ENCODE data around the gene NPIPB2. TPM values are rescaled to one million over a fixed set of nuclear protein-coding genes. Genes with fewer than 3 reads are reported as not detected.

The NPIPB2 gene
- total RNA-seq, 1 donor from 2014 or later = 26.8 TPM

GRCh38 chr16:11884035-11884434, 57.8 kb downstream of the NPIPB2 start:
- no peaks in the 10 kb centered on the region for H3K4me1 Mint-ChIP-seq
- no peak overlapping the region for H3K4me3 Mint-ChIP-seq
- no peak for TF ChIP-seq CTCF (IDR thresholded peaks at IDR 0.05; ENCODE audit: unreplicated experiment)
- H3K27ac Mint-ChIP-seq = no peak overlapping the region
- no peaks in the 10 kb centered on the region for H3K9me3 Mint-ChIP-seq
- no peaks in the 10 kb centered on the region for H3K27me3 Mint-ChIP-seq (ENCODE audit: low read depth)
- DNase-seq (ENCODE audit: low spot score in 2 of 2, unreplicated experiment in 2 of 2) = no peak
- H3K36me3 Mint-ChIP-seq = peaks cover 40% of the 10 kb centered on the region

GRCh38 chr16:11880007-11880406, 61.8 kb downstream of the NPIPB2 start:
- no peaks in the 10 kb centered on the region for H3K27me3 Mint-ChIP-seq (ENCODE audit: low read depth)
- H3K4me3 Mint-ChIP-seq = no peak overlapping the region
- no peak for TF ChIP-seq CTCF (IDR thresholded peaks at IDR 0.05; ENCODE audit: unreplicated experiment)
- peaks cover 34% of the 10 kb centered on the region for H3K36me3 Mint-ChIP-seq
- no peaks in the 10 kb centered on the region for H3K4me1 Mint-ChIP-seq
- H3K27ac Mint-ChIP-seq = no peak overlapping the region
- H3K9me3 Mint-ChIP-seq = no peaks in the 10 kb centered on the region
- DNase-seq (ENCODE audit: low spot score in 2 of 2, unreplicated experiment in 2 of 2) = no peak

- H3K27me3 Mint-ChIP-seq (ENCODE audit: low read depth) = no peaks in the 10 kb centered on the region
- peaks cover 31% of the 10 kb centered on the region for H3K36me3 Mint-ChIP-seq
- H3K4me1 Mint-ChIP-seq = no peaks in the 10 kb centered on the region
- H3K9me3 Mint-ChIP-seq = no peaks in the 10 kb centered on the region
- H3K4me3 Mint-ChIP-seq = no peak overlapping the region
- no peak for TF ChIP-seq CTCF (IDR thresholded peaks at IDR 0.05; ENCODE audit: unreplicated experiment)
- no peak for DNase-seq (ENCODE audit: low spot score in 2 of 2, unreplicated experiment in 2 of 2)
- H3K27ac Mint-ChIP-seq = no peak overlapping the region
Measured at GRCh38 chr16:11877374-11877773, 64.5 kb downstream of the NPIPB2 start.

Other genes starting within 250 kb of the NPIPB2 start
- gene TXNDC11, start 199.2 kb downstream of the NPIPB2 start, total RNA-seq = 27.5 to 30.5 TPM (median 27.8 TPM) in 3 replicates
- gene ZC3H7A, start 144.8 kb downstream of the NPIPB2 start, total RNA-seq = 57.6 to 70.7 TPM (median 66.7 TPM) in 3 replicates
- 176 to 177 TPM (median 177 TPM) in 3 replicates for gene RSL1D1, start 90.5 kb downstream of the NPIPB2 start, total RNA-seq
- 84.1 to 94.1 TPM (median 84.6 TPM) in 3 replicates for gene GSPT1, start 26.1 kb downstream of the NPIPB2 start, total RNA-seq
- not detected in 3 replicates for gene TNFRSF17, start 23.2 kb upstream of the NPIPB2 start, total RNA-seq
- gene SNX29, start 34.7 kb upstream of the NPIPB2 start, total RNA-seq = 22.6 to 27.3 TPM (median 23.9 TPM) in 3 replicates